ENCODE measurements around the gene PIEZO1.

GRCh38 chr16:88681084-88681680 is 103.8 kb downstream of the PIEZO1 start:
- peak; percentile 46 for TF ChIP-seq CTCF (IDR thresholded peaks at IDR 0.05)
- no peak for TF ChIP-seq EZH2phosphoT487 (IDR thresholded peaks at IDR 0.05)
